Measurements from ENCODE around the gene GINS1. TPM values are rescaled to one million over a fixed set of nuclear protein-coding genes. Genes with fewer than 3 reads are reported as not detected.

GINS1 gene
- total and polyA plus RNA-seq, 3 donors from 2014 or later = 14.2 to 23.7 (median 19.9) TPM

DNA sequence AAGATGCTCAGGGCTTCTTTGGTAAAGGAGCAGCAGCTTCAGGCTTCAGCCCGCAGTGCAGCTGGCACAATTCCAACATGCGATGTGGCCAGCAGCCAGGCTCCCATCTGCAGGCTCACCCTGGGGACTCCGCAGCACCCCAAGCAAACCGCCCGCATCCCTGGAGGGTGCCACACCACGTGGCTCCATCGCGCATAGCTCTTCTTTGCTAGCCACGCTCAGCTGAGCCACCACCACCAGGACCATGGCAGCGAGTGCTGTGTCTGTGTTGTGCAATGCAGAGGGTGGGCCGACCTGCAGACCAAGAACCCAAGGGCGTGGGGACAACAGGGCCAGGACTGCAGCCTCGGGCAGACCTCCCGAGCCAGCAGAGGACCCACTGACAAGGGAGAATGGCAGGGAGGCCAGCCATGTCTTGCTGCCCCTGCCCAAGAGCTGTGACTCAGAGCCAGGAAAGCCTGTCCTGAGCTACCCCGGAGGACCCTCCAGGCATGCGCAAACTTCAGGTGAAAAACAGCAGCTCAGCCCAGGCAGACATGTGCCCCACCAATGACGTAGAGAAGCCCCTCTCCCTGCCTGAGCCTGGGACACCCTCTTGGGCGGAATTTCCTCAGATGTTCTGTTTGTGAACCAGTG, 87.8 kb downstream of the GINS1 start:
- Histone ChIP-seq H3K4me1 (no peaks in the 10 kb centered on the region), H3K9me3 (no peaks in the 10 kb centered on the region), H3K27ac (no peak overlapping the region), H3K27me3 (no peaks in the 10 kb centered on the region), H3K36me3 (ENCODE audit: low read depth, missing control alignments) (no peaks in the 10 kb centered on the region), H3K4me3 (no peak overlapping the region)
- no peak for DNase-seq
- TF ChIP-seq POLR2A (IDR thresholded peaks at IDR 0.05) (no peak), CTCF (IDR thresholded peaks at IDR 0.05) (no peak)
- intact Hi-C loops (cut with DNase I; ENCODE audit: low total_unique reads) = no loop called here
- 89 to 95% methylated on average over 8 to 18 of the region's 18 CpGs for WGBS, 2 donors

- H3K36me3 ChIP-seq (ENCODE audit: low read depth, missing control alignments) = no peaks in the 10 kb centered on the region
- TF ChIP-seq POLR2A (IDR thresholded peaks at IDR 0.05) (no peak), CTCF (IDR thresholded peaks at IDR 0.05) (no peak)
- no peaks in the 10 kb centered on the region for H3K27me3 ChIP-seq
- no peaks in the 10 kb centered on the region for H3K9me3 ChIP-seq
- no peak overlapping the region for H3K4me3 ChIP-seq
- no peaks in the 10 kb centered on the region for H3K4me1 ChIP-seq
- intact Hi-C loops (cut with DNase I; ENCODE audit: low total_unique reads) = no loop called here
- H3K27ac ChIP-seq = no peak overlapping the region
- 96 to 99% methylated on average over 13 to 14 of the region's 14 CpGs for WGBS, 2 donors
- DNase-seq = no peak
Measured at GRCh38 chr20:25496165-25496967, 88.9 kb downstream of the GINS1 start.

- Histone ChIP-seq H3K36me3 (ENCODE audit: low read depth, missing control alignments) (no peaks in the 10 kb centered on the region), H3K4me1 (no peaks in the 10 kb centered on the region), H3K9me3 (no peaks in the 10 kb centered on the region), H3K4me3 (no peak overlapping the region), H3K27ac (no peak overlapping the region), H3K27me3 (no peaks in the 10 kb centered on the region)
- 80% methylated on average over 9 of the region's 9 CpGs; no CpG with 5 or more reads in 1 of the 2 donors for WGBS, 2 donors
- no peak for TF ChIP-seq POLR2A (IDR thresholded peaks at IDR 0.05)
- TF ChIP-seq CTCF (IDR thresholded peaks at IDR 0.05) = no peak
- DNase-seq = no peak
- intact Hi-C loops (cut with DNase I; ENCODE audit: low total_unique reads) = no loop called here
Measured at GRCh38 chr20:25496968-25497401, 89.5 kb downstream of the GINS1 start.

DNA sequence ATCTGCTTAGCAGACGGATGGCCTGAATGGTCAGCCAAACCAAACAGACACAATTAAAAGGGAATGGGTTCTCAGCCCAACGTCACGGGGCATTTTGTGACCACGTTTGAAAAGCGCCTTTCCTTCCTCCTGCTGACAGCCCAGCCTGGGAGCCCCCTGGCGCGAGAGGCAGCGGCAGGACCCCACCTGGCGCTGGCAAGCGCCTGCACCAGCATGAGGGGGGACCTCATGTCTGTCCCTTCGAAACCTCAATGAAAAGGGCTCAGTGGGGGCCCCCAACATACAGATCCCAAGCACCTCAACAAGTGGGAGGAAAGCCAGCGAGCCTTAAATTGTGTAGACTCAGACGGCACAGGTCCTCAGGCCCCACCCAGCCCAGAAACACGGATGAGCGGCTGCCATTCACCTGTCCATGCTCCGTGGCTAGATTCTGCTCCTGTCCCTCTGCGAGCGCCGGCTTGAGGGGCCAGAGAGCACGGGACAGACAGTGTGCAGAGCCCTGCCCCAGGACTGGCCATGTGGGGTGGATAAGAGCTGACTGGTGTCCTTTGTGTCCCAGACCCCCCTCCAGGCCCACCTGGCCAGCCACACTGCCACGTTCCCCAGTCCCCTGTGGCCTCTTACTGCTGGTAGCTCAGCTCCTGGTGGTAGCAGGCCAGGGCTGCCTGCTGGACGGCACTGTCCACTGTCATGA, 90.3 kb downstream of the GINS1 start:
- WGBS, 2 donors = 93 to 94% methylated on average over 15 to 22 of the region's 22 CpGs
- no peak overlapping the region for H3K4me3 ChIP-seq
- H3K36me3 ChIP-seq (ENCODE audit: low read depth, missing control alignments) = no peaks in the 10 kb centered on the region
- no peaks in the 10 kb centered on the region for H3K27me3 ChIP-seq
- intact Hi-C loops (cut with DNase I; ENCODE audit: low total_unique reads) = no loop called here
- no peaks in the 10 kb centered on the region for H3K9me3 ChIP-seq
- TF ChIP-seq POLR2A (IDR thresholded peaks at IDR 0.05) (no peak), CTCF (IDR thresholded peaks at IDR 0.05) (no peak)
- no peak for DNase-seq
- no peaks in the 10 kb centered on the region for H3K4me1 ChIP-seq
- no peak overlapping the region for H3K27ac ChIP-seq

Other genes with a start within 250 kb of the GINS1 start
- 100 to 1,000 TPM; 157 to 204 TPM for gene ENTPD6, start 212.0 kb upstream of the GINS1 start, total RNA-seq
- gene ENTPD6, start 212.0 kb upstream of the GINS1 start, polyA plus RNA-seq (ENCODE audit: insufficient read depth, low read depth, low replicate concordance) = 80.7 TPM
- gene PYGB, start 159.6 kb upstream of the GINS1 start, total RNA-seq = 10 to 100 TPM; 91.5 TPM
- 50.8 TPM for gene PYGB, start 159.6 kb upstream of the GINS1 start, polyA plus RNA-seq (ENCODE audit: insufficient read depth, low read depth, low replicate concordance)
- 10 to 100 TPM; 47.5 to 51.5 TPM for gene ABHD12, start 16.8 kb upstream of the GINS1 start, total RNA-seq
- gene ABHD12, start 16.8 kb upstream of the GINS1 start, polyA plus RNA-seq (ENCODE audit: insufficient read depth, low read depth, low replicate concordance) = 40.8 TPM
- 10 to 100 TPM; 32.8 to 33.4 TPM for gene NINL, start 177.9 kb downstream of the GINS1 start, total RNA-seq
- gene NINL, start 177.9 kb downstream of the GINS1 start, polyA plus RNA-seq (ENCODE audit: insufficient read depth, low read depth, low replicate concordance) = 17.9 TPM
- gene NANP, start 216.3 kb downstream of the GINS1 start, total RNA-seq = 1 to 10 TPM; 6.3 to 6.9 TPM
- 4.4 TPM for gene NANP, start 216.3 kb downstream of the GINS1 start, polyA plus RNA-seq (ENCODE audit: insufficient read depth, low read depth, low replicate concordance)